ENCODE measurements around the gene C2CD4A.

Gene C2CD4A

DNA sequence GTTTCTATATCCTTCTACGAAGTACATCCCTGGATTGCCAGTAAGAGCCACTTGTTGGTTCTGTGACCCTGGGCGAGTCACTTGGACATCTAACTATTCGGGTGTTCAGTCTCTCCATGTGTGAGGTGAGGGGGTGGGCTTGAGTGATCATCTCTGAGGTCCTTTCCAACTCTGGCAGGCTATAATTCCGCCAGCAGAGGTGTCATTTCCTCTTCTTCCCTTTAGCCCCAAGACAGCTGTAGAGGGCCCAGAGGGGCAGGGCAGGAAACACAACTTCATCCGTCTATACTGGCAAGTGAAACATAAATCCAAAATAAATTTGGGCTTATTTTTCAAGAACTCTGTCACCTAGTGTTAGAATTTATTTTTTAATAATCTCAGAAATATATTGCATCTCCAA, 38.1 kb downstream of the C2CD4A start:
- TF ChIP-seq TAF1 (IDR thresholded peaks at IDR 0.05; ENCODE audit: borderline replicate concordance, insufficient read depth, low read length) (no peak), SIN3A (IDR thresholded peaks at IDR 0.05; ENCODE audit: borderline replicate concordance, insufficient read depth, low read length) (no peak), POLR2AphosphoS5 (IDR thresholded peaks at IDR 0.05; ENCODE audit: low read depth, low read length) (no peak), FOXP2 (optimal IDR thresholded peaks at IDR 0.05; ENCODE audit: borderline replicate concordance, extremely low read depth, extremely low read length, insufficient read depth) (no peak)
- TF ChIP-seq, protein P1, sequence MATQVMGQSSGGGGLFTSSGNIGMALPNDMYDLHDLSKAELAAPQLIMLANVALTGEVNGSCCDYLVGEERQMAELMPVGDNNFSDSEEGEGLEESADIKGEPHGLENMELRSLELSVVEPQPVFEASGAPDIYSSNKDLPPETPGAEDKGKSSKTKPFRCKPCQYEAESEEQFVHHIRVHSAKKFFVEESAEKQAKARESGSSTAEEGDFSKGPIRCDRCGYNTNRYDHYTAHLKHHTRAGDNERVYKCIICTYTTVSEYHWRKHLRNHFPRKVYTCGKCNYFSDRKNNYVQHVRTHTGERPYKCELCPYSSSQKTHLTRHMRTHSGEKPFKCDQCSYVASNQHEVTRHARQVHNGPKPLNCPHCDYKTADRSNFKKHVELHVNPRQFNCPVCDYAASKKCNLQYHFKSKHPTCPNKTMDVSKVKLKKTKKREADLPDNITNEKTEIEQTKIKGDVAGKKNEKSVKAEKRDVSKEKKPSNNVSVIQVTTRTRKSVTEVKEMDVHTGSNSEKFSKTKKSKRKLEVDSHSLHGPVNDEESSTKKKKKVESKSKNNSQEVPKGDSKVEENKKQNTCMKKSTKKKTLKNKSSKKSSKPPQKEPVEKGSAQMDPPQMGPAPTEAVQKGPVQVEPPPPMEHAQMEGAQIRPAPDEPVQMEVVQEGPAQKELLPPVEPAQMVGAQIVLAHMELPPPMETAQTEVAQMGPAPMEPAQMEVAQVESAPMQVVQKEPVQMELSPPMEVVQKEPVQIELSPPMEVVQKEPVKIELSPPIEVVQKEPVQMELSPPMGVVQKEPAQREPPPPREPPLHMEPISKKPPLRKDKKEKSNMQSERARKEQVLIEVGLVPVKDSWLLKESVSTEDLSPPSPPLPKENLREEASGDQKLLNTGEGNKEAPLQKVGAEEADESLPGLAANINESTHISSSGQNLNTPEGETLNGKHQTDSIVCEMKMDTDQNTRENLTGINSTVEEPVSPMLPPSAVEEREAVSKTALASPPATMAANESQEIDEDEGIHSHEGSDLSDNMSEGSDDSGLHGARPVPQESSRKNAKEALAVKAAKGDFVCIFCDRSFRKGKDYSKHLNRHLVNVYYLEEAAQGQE (IDR thresholded peaks at IDR 0.05; ENCODE audit: insufficient read depth in 1 of 2, low read depth in 2 of 2, low read length in 2 of 2): no peak

DNA sequence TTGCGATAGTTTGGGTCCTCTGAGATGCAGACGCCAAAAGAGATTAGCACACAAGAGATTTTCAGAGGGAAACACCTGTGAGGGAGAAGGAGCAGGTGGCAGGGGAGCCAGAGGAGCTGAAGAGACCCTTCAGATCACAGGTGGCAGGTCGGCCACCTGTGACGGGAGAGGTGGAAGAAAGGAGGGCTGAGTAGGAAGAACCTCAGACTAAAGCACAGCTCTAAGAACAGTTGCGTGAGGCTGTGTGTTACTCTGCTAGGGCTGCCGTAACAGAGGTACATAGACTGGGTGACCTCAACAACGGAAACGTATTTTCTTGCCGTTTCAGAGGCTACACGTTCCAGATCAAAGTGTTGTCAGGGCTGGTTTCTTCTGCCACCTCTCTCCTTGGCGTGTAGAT, 38.5 kb downstream of the C2CD4A start:
- TF ChIP-seq POLR2AphosphoS5 (IDR thresholded peaks at IDR 0.05; ENCODE audit: low read depth, low read length): no peak
- no peak for TF ChIP-seq TAF1 (IDR thresholded peaks at IDR 0.05; ENCODE audit: borderline replicate concordance, insufficient read depth, low read length)
- TF ChIP-seq SIN3A (IDR thresholded peaks at IDR 0.05; ENCODE audit: borderline replicate concordance, insufficient read depth, low read length): no peak
- TF ChIP-seq, protein P1 (IDR thresholded peaks at IDR 0.05; ENCODE audit: insufficient read depth in 1 of 2, low read depth in 2 of 2, low read length in 2 of 2): no peak
- TF ChIP-seq FOXP2 (optimal IDR thresholded peaks at IDR 0.05; ENCODE audit: borderline replicate concordance, extremely low read depth, extremely low read length, insufficient read depth): no peak

DNA sequence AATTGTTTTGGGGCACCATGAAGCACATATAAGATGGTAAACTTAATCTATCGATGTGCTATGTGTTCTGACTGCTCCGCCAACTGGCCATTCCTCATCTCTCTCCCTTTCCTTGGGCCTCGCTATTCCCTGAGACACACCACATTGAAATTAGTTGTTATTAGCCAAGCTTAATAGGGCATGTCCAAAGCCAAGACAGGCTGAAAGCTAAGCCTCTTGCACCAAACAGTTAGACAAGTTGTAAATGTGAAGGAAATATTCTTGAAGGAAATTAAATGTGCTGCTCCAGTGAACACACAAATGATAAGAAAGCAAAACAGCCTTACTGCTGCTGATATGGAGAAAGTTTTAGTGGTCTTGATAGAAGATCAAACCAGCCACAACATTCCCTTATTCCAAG, 39.3 kb downstream of the C2CD4A start:
- TF ChIP-seq SIN3A (IDR thresholded peaks at IDR 0.05; ENCODE audit: borderline replicate concordance, insufficient read depth, low read length) (no peak), TAF1 (IDR thresholded peaks at IDR 0.05; ENCODE audit: borderline replicate concordance, insufficient read depth, low read length) (no peak), FOXP2 (optimal IDR thresholded peaks at IDR 0.05; ENCODE audit: borderline replicate concordance, extremely low read depth, extremely low read length, insufficient read depth) (no peak), POLR2AphosphoS5 (IDR thresholded peaks at IDR 0.05; ENCODE audit: low read depth, low read length) (no peak)
- TF ChIP-seq, protein P1 (IDR thresholded peaks at IDR 0.05; ENCODE audit: insufficient read depth in 1 of 2, low read depth in 2 of 2, low read length in 2 of 2): no peak

DNA sequence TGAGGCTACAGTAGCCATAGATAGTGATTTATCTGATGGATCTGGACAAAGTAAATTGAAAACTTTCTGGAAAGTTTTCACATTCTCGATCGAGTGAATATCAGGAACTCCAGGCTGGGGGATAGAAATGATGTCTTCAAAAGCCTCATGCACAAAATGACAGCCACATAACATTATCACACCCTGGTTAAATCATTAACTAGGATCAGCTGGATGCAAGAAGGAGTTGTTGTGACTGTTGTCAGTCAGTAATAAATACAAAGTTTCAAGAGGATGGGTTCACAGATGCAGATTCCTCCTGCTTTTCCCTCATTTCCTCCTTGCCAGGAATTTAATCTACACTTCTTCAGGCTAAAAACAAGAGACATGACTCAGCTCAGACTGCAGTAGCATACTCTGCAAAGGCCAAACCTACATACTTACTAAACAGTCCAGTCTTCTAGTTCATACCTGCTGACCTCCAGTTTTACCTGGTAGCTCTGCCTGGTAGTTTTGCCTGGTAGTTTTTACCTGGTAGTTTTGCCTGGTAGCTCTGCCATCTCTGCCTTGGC, 40.9 kb downstream of the C2CD4A start:
- TF ChIP-seq, protein P1 (IDR thresholded peaks at IDR 0.05; ENCODE audit: insufficient read depth in 1 of 2, low read depth in 2 of 2, low read length in 2 of 2): no peak
- TF ChIP-seq POLR2AphosphoS5 (IDR thresholded peaks at IDR 0.05; ENCODE audit: low read depth, low read length) (no peak), TAF1 (IDR thresholded peaks at IDR 0.05; ENCODE audit: borderline replicate concordance, insufficient read depth, low read length) (no peak), SIN3A (IDR thresholded peaks at IDR 0.05; ENCODE audit: borderline replicate concordance, insufficient read depth, low read length) (no peak), FOXP2 (optimal IDR thresholded peaks at IDR 0.05; ENCODE audit: borderline replicate concordance, extremely low read depth, extremely low read length, insufficient read depth) (no peak)
